Activated T-cell treated with anti-CD3 and anti-CD28 coated beads for 4 hours (primary cell): ENCODE results near the gene SLC4A11.
"Not testable (repeated sequence)": the region's sequence is repeated elsewhere in the genome, so short reads cannot be mapped to it uniquely, and the experiment has no call there.

Source experiments
- DNase-seq: peaks from one replicate; pipeline ENCODE4 v3.0.0-alpha.2; 2020

Gene SLC4A11

GRCh38 chr20:3199976-3200755 is 38.8 kb downstream of the SLC4A11 start:
- DNase-seq, result no peak

GRCh38 chr20:3199206-3199605 is 39.8 kb downstream of the SLC4A11 start:
- DNase-seq, result no peak

DNA sequence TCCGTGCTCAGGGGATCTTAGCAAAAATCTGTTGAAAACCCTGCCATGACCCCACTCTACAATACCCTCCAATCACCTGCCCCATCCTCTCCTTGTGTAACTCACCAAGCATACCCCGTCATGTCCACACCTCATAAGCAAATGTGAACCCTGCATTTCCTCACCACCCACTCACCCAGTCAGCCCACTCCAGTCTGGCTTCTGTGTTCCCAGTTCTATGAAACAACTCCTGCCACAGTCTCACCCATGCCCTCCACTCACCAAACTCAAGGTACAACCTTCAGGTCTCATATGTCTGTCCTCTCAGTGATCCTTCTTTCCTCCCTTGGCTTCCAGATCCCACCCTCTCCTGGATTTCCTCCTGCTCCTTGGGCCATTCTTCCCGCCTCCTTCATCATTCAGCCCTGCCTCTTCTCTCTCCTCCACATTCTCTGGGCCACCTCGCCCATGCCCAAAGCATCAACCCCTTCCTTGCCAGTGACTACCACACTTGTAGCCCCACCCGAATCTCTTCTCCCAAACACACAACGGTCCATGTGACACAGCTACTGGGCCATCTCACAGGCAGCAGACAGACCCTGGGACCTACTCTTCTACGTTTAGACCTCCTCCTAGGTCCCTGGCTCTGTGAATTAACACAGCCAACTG is 43.3 kb downstream of the SLC4A11 start:
- no peak for DNase-seq

DNA sequence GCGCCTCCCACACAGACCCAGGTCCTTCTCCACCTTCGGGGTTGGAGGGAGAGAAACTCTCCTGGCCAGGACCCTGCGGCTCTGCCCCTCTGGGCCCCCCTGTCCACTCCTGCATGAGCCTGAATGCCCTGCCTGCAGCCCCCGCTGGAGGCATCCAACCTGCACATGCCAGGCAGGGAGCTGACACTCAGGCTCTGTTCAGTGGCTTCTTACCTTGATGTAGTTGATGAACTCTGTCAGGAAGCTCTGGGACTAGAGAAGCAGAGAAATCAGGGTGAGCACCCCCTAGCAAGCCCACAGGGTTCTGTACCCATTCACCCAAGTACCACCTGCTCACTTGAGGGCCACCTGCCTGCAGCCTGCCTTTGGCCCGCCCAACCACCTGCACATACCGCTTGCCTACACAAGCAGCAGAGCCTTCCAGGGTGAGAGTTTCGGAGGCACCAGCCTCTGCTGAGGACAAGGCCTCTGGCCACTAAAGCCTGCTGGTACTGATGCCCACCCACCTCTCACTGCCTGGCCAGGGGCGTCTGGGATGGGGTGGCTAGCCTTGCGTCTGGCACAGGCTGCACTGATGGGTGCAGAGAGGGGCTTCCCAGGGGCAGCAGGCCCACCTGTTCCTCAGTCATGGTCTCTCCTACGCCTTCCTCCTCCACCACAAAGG is 44.2 kb downstream of the SLC4A11 start:
- no peak for DNase-seq

GRCh38 chr20:3193806-3194616 is 45.0 kb downstream of the SLC4A11 start:
- no peak for DNase-seq

DNA sequence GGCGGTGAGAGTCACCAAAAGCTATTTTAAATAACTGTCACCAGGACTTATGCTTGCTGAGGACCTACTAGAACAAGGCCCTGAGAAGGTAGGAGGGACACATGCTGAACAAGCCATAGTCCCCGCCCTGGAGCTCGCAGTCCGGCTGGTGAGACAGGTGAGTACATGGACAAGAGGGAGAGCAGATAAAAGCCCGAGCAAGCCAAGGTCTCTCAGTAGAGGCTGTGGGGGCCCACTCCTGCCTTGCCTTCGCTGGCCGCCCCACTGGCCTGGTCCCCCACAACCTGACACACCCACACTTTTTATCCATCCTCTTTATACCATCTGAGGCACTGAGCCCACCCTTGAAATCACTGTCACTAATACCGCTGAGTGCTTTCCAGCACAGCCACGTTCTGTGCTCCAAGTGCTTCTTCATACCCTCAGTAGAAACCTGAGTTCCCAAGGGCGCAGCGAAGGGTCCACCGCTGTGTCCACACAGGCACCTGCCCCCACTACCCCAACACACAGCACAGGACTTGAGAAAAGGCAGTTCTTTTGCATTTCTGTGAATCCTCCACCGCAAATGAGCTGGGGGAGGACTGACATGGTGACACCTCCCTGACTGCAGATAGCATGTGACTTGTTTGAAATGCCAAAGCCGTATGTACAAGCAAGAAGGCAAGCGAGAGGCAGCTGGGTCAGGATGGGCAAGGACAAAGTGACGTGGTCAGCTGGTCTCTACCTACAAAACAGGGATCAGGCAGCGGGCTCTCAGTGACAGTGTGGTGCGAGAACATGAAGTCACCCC is 46.6 kb downstream of the SLC4A11 start:
- no peak for DNase-seq

DNA sequence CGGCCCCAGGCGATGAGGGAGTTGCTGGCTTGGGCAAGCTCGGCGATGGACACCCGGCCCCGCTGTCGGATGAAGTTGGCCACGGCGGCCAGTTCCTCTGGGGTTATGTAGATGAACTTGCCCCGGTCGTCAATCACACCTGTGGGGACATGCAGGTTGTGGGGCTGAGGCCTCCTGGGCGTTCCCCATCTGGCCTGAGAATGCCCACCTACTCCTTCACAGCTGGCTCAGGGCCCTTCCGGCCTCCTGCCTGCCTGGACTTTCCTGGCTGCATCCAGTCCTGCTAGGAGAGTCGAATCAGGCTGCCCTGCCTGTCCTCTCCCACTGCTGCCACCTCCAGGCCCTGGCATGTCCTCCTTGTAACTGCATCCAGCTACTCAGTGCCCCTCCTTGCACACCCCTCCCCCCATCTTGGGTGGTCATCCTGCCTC is 48.3 kb downstream of the SLC4A11 start:
- DNase-seq, result no peak

GRCh38 chr20:3189561-3190131 is 49.3 kb downstream of the SLC4A11 start:
- DNase-seq, result no peak

- DNase-seq, result no peak
These were observed 50.1 kb downstream of the SLC4A11 start for GRCh38 chr20:3188823-3189413.

- DNase-seq, result not testable (repeated sequence)
These were observed 51.1 kb downstream of the SLC4A11 start for GRCh38 chr20:3187861-3188260.

DNA sequence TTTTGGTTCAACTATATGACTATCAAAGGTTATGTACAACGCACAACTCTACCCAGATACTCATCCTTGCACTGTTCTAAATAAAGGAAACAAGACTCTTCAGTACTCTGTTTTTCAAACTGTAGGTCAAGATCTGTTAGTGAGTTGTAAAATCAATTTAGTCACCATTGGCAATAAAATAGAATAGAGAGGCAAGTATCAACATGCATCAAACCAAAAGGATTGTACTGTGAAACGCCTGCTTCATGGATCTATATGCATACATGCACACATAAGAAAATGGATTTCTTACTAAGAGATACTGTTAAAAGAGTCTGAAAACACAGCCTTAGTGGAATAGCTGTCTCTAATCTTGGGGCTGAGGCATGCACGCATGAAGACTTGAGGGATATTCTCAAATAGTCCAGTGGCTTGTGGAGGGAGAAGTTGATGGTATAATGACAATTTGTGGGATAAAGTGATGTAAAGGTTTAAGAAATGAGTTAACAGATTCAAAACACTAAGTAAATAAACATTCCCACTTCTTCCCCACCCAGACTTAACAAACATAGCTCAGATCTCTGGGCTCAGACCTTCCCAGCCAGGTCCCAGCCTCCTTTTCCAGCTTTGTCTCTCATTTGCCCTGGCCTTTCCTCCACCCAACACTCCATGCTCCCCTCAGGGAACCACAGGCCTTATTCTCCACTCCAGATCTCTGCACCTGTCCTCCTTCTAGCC is 54.9 kb downstream of the SLC4A11 start:
- DNase-seq, result no peak

DNA sequence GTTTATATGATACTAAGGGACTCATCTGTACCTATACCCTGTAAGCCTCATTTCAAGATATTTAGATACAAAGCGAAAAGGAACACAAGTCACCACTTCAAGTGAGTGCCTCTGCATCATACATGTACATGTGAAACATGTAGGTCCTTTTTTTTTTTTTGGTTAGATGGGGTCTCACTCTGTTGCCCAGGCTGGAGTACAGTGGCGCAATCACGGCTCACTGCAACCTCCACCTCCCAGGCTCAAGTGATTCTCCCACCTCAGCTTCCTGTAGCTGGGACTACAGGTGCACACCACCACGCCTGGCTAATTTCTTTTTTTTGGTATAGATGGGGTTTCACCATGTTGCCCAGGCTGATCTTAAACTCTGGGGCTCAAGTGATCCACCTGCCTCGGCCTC is 56.6 kb downstream of the SLC4A11 start:
- DNase-seq, result not testable (repeated sequence)

- no peak for DNase-seq
These were observed 57.7 kb downstream of the SLC4A11 start for GRCh38 chr20:3181270-3181669.

GRCh38 chr20:3180319-3180718 is 58.7 kb downstream of the SLC4A11 start:
- no peak for DNase-seq

DNA sequence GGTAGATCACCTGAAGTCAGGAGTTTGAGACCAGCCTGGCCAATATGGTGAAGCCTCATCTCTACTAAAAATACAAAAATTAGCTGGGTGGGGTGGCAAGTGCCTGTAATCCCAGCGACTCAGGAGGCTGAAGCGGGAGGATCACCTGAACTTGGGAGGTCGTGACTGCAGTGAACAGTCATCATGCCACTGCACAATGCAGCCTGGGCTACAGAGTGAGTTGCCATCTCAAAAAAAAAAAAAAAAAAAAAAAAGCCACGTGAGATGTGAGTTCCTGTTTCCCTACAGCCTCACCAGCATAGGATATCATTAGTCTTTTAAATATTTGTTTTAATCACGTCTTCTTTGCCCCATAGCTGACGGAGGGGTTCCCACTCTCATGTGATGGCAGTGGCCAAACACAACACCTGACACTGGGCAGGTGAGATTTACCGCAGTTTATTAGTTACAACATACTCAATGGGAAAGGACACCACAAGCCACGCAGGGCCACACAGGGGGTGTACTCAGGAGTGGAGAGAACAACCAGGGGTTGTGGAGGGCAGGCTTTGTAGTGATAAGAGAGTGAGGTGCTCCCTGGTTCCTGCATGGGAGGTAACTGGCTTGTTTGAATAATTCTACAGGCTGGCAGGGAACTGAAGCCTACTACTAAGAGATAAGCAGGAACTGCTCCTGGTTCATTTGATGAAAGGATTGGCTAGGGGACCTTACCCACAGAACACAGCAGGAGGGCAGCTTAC is 61.1 kb downstream of the SLC4A11 start:
- no peak for DNase-seq
